GM12873 (cell line): ENCODE measurements around the gene KIF26A.
A peak's percentile ranks its signal among the peaks of the same experiment; 100 is the strongest.

Source experiments
- CTCF ChIP-seq: IDR thresholded peaks from 2 replicates; pipeline ENCODE4 v1.5.1; 2012; ENCODE audit warnings: low read depth, mild to moderate bottlenecking, moderate library complexity, low read length, control low read depth; ENCODE audit not compliant: insufficient read depth; ENCODE audit errors: missing control alignments

KIF26A gene

GRCh38 chr14:104121142-104121541, 17.2 kb upstream of the KIF26A start:
- TF ChIP-seq CTCF = no peak

- TF ChIP-seq CTCF = no peak
Measured at GRCh38 chr14:104123879-104124278, 14.5 kb upstream of the KIF26A start.

- no peak for TF ChIP-seq CTCF
Measured at GRCh38 chr14:104125011-104125410, 13.4 kb upstream of the KIF26A start.

- no peak for TF ChIP-seq CTCF
Measured at GRCh38 chr14:104126753-104127152, 11.6 kb upstream of the KIF26A start.

- no peak for TF ChIP-seq CTCF
Measured at GRCh38 chr14:104128981-104129380, 9.4 kb upstream of the KIF26A start.

GRCh38 chr14:104129556-104129955, 8.8 kb upstream of the KIF26A start:
- no peak for TF ChIP-seq CTCF

- TF ChIP-seq CTCF = peak; percentile 68
Measured at GRCh38 chr14:104130974-104131651, 7.3 kb upstream of the KIF26A start.
